ENCODE results near the gene CDH13.

The CDH13 gene

GRCh38 chr16:83439412-83439811, 812.6 kb downstream of the CDH13 start:
- no peak for DNase-seq (ENCODE audit: low read depth)

DNA sequence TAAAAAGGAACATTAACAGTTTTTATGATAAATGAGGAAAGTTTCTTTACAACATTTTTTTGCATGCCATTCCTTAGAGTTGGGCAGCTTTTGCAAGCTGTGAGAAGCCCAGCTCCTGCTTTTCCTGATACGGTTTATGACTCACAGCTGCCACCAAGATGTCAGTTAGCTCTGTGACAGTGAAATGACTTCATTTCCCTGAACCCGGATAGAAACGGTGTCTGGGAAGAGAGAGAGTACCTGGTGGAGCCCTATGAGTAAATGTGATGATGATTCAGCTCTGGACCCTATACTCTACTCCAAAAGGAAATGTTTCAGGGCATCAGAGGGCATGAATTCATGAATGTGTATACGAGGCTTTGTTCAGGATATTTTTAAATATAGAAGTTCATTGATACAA, 814.7 kb downstream of the CDH13 start:
- no peak for DNase-seq (ENCODE audit: low read depth)

DNA sequence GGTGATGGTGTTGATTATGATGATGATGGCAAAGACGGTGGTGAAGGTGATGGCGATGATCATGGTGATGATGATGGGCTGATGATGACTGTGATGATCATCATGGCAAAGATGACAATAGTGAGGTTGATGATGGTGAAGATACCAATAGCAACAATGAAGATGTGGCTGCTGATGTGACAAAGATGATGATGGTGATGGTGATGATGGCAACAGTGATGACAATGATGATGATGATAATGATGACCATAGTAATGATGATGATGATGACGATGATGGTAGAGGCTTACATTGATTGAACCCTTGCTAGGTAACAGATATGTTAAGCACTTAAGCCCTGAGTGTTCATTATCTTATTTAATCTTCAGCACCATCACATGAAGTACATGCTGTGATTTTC, 817.2 kb downstream of the CDH13 start:
- no peak for DNase-seq (ENCODE audit: low read depth)

DNA sequence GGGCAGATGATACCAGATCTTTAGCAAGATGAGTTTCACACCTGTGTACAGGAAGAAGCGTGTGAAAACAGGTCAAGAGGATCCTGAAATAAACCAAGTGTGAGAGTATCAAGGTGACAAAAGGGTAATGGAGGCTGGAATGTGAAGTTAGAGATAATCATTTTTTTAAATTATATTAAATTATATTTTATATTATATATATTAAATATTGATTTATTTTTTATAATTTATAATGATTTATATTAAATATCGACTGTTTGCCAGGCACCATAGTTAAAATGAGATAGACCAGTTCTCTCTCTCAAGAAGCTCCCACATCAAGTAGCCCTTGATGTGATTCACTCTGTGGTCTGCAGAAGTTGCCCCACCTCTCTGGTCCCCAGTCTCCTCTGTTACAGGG, 820.8 kb downstream of the CDH13 start:
- no peak for DNase-seq (ENCODE audit: low read depth)

- no peak for DNase-seq (ENCODE audit: low read depth)
Measured at GRCh38 chr16:83449861-83450260, 823.1 kb downstream of the CDH13 start.

DNA sequence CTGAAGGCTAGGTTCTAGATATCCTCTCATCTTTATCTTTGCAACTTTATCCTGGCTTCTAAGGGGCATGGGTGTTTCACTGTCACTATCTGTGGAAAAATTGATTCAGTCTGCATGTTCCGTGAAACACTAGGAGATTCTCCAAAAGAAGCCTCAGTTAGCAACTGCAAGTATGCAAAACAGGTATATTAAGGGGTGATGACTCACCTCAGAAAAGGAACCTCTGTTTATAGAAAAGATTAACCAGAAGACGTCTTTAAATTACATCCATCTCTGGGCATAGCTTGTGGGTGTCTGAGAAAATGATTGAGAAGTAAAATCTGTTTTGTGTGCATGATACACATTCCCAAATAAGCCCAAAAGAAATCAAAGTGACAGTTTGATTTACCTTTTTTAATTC, 827.2 kb downstream of the CDH13 start:
- DNase-seq (ENCODE audit: low read depth) = no peak

- no peak for DNase-seq (ENCODE audit: low read depth)
Measured at GRCh38 chr16:83455716-83456115, 828.9 kb downstream of the CDH13 start.

DNA sequence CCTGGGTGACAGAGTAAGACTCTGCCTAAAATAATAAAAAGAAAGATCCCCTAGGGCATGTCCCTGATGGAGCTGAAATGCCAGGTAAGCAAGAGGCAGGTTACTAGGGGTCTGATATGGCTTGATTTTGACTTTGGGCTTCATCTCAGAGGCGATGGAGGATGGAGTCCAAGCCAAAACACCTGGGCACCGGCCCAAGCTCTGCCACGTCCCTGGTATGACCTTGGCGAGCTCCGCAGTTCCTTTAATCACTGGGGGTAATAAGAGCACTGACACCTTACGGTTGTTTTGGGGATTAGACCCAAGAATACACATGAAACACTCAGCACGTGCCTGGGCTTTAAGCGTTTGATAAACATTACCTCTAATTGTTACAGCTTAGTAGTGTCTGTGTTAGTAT, 830.2 kb downstream of the CDH13 start:
- no peak for DNase-seq (ENCODE audit: low read depth)

GRCh38 chr16:83458612-83459011, 831.8 kb downstream of the CDH13 start:
- DNase-seq (ENCODE audit: low read depth) = no peak

GRCh38 chr16:83464991-83465390, 838.2 kb downstream of the CDH13 start:
- DNase-seq (ENCODE audit: low read depth) = no peak

DNA sequence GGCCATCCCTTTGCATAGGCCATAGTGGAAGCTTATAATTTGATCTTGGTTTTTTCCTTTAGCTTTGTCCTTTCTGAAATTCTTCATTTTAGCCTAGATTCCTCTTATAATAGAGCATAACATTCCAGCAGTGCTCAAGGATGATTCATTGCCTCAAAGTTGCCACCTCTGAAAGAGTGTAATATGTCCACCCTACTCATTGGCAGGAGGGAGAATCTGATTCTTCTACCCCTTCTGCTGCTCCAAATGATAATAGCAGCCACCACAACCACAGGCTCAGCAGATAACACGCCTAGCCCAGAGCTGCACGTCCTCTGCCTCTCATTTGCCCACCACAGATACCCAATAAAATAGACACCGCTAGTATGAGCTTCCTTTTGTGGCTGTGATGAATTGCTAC, 843.6 kb downstream of the CDH13 start:
- DNase-seq (ENCODE audit: low read depth) = no peak

GRCh38 chr16:83472776-83473501, 846.2 kb downstream of the CDH13 start:
- DNase-seq (ENCODE audit: low read depth) = no peak

- DNase-seq (ENCODE audit: low read depth) = no peak
Measured at GRCh38 chr16:83473926-83474650, 847.3 kb downstream of the CDH13 start.

DNA sequence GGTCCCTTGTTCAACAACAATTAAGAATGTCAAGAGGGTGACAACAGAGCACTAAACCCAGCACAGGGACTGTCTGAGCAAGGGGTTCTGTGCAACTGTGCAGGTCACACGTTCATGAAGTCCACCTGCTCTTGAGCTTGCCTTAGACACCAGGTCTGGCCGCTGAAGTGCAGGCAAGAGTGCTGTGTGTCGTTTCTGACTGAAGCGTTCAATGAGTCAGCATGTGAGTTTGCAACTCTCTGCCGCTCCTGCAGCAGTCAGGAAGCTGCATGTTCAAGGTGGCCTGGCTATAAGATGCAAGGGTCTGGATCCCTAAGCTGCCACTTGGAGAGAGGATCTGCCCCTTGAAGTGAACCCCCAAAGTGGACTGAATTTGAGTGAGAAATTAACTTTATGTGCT, 848.3 kb downstream of the CDH13 start:
- DNase-seq (ENCODE audit: low read depth) = no peak

DNA sequence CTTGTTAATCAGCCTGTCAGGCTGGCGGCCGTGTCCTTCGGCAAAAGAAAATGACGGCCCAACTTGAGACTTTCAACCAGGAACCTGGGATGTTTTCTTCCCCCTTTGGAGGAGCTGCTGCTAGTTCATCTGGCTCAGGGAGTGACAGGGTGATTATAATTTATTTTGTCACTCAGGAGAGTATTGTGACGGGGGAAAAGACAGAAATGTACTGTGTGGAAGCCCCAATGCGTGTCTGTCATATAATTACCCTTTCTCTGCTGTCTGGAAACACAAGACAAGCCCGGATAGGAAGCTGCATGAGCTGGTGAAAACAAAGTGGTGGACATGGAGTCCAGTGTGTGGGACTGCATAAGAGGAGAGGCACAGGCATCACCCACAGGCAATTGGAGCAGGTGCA, 854.8 kb downstream of the CDH13 start:
- DNase-seq (ENCODE audit: low read depth) = no peak

DNA sequence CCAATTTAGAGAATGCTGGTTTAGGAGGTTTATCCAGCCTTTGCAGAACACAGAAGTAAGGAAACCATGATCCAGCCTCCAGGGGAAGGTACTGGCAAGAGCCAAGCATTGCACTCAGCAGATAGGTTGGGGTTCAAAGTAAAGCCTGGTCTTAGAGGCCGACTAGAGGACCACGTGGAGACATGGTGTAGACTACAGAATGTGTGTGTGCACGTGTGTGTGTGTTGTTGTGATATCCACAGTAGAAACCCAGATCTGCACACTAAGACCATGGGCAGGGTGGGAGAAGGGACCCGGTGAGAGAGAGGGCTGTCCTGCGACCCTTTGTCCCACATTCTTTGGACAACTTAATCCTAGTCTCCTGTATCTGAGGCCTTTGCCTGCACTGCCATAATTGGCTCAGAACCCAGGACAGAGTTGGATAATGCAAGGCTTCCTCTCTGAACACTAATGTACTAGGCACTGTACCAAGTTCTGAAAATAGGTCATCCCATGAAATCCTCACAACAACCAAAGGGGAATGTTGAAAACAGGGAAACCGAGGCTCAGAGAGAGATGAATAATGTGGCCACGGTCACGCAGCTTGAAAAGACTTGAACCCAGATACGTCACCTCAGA, 855.9 kb downstream of the CDH13 start:
- no peak for DNase-seq (ENCODE audit: low read depth)

GRCh38 chr16:83490073-83490472, 863.3 kb downstream of the CDH13 start:
- DNase-seq (ENCODE audit: low read depth) = no peak

DNA sequence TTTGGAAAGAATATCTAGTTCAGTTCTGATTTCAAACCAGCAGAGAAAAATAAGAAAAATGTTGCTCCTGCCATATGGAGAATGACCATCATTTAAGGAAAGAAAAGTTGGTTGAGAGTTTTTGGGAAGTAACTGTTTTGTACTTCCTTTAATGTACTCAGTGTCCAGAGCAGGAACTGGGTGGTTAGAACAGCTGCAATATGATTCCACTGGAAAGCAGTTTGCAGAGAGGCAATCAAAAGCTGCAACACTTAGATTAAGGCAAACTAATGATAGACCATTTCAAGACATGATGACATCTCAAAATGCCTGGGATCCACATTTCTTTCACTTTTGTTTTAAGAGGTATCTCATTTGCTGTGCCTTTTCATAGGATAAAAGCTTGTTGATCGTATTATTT, 867.7 kb downstream of the CDH13 start:
- no peak for DNase-seq (ENCODE audit: low read depth)

- no peak for DNase-seq (ENCODE audit: low read depth)
Measured at GRCh38 chr16:83501481-83501880, 874.7 kb downstream of the CDH13 start.

DNA sequence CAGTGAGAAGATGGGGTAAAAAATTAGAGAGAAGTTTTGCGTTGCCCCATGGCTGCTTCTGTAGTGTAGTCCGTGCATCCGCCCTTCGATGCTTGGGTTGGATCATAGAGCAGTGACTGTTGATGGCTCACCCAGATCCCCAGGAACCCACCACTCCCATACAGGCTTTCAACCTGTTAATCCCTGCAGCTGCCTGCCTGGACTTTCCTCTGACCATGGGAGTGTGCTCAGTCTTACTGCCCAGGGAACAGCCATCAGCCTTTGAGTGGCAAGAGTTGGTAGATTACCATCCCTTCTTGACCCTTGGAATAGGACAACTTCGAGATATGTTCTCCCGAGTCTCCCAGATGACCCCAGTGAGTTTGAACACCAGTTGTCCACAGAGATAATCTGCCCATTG, 881.5 kb downstream of the CDH13 start:
- no peak for DNase-seq (ENCODE audit: low read depth)

GRCh38 chr16:83509316-83509715, 882.5 kb downstream of the CDH13 start:
- DNase-seq (ENCODE audit: low read depth) = no peak

DNA sequence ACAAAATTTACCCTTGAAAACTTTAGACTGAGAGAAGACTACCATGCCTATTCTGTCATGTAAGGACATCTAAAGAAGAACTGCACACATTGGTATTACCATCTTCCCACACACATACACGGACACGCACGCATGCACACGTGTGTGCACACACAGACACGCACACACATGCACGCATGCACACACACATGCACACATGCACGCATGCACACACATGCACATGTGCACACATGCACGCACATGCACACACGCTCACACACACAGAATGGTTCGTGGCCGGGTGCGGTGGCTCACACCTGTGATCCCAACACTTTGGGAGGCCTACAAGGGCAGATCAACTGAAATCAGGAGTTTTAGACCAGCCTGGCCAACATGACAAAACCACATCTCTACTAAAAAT, 884.1 kb downstream of the CDH13 start:
- DNase-seq (ENCODE audit: low read depth) = no peak

- DNase-seq (ENCODE audit: low read depth) = no peak
Measured at GRCh38 chr16:83513008-83513755, 886.4 kb downstream of the CDH13 start.
